Measurements from ENCODE around the gene KCNJ3.
"Not testable (repeated sequence)": the region's sequence is repeated elsewhere in the genome, so short reads cannot be mapped to it uniquely, and the experiment has no call there.

KCNJ3 gene

GRCh38 chr2:154846842-154847241 lies 148.3 kb downstream of the KCNJ3 start:
- DNase-seq (ENCODE audit: low read depth), result no peak

DNA sequence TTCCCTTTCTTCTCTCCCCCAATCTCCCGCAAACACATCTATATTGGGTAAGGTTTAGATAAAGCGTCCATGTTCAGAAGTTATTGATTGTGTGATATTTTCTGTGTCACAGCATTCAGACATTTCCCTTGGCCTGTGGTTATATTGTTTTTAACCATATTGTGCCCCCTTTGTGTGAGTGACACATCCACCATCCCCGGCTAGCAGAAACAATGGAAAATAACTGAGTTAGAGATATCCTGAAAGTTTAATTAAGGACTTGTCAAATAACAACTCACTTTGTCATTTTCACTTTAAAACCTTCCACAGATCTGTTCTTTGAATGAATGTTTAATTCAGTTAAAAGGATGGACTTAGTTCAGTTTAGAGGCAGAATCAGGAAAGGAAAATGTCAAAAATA lies 151.0 kb downstream of the KCNJ3 start:
- no peak for DNase-seq (ENCODE audit: low read depth)

GRCh38 chr2:154850532-154850931 lies 152.0 kb downstream of the KCNJ3 start:
- DNase-seq (ENCODE audit: low read depth), result no peak

GRCh38 chr2:154855138-154855537 lies 156.6 kb downstream of the KCNJ3 start:
- no peak for DNase-seq (ENCODE audit: low read depth)

- DNase-seq (ENCODE audit: low read depth), result not testable (repeated sequence)
Observed at GRCh38 chr2:154867151-154867550, 168.7 kb downstream of the KCNJ3 start.

GRCh38 chr2:154875999-154876398 lies 177.5 kb downstream of the KCNJ3 start:
- DNase-seq (ENCODE audit: low read depth), result no peak

DNA sequence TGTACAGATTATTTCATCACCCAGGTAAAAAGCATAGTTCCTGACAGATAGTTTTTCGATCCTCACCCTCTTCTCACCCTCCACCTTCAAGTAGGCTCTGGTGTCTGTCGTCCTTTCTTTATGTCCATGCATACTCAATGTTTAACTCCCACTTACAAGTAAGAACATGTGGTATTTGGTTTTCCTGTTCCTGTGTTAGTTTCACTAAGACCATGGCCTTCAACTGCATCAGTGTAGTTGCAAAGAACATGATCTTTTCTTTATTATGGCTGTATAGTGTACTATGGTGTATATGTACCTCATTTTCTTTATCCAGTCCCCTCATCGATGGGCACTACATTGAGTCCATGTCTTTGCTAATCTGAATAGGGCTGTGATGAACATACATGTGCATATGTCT lies 184.2 kb downstream of the KCNJ3 start:
- no peak for DNase-seq (ENCODE audit: low read depth)

DNA sequence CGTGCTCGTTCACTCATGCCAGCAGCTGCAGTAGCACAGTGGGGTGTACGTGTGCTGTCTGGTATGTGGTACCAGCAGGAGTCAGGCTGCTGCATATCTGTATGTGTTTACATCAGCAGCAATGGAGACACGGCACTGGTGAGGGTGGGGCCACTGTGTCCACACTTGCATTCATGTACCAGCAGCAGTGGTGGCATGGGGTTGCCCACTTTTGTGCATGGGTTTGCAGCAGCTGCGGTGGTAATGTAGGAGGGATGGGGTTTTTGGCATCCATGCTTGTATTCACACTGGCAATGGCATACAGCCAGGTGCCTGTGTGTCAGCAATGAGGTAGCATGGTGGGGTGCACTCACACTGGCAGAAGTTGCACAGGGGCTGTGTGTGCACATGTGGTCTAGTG lies 187.8 kb downstream of the KCNJ3 start:
- DNase-seq (ENCODE audit: low read depth), result no peak

- DNase-seq (ENCODE audit: low read depth), result no peak
Observed at GRCh38 chr2:154898269-154898668, 199.8 kb downstream of the KCNJ3 start.

GRCh38 chr2:154901063-154901462 lies 202.6 kb downstream of the KCNJ3 start:
- DNase-seq (ENCODE audit: low read depth), result no peak

All from stimulated activated CD4-positive, alpha-beta T cell treated with anti-CD3 and anti-CD28 coated beads, Interleukin-2, amount 100 ng/mL, for 4 hours (primary cell).